ENCODE data around the gene THADA.
"Not testable (repeated sequence)": the region's sequence is repeated elsewhere in the genome, so short reads cannot be mapped to it uniquely, and the experiment has no call there.

The THADA gene

DNA sequence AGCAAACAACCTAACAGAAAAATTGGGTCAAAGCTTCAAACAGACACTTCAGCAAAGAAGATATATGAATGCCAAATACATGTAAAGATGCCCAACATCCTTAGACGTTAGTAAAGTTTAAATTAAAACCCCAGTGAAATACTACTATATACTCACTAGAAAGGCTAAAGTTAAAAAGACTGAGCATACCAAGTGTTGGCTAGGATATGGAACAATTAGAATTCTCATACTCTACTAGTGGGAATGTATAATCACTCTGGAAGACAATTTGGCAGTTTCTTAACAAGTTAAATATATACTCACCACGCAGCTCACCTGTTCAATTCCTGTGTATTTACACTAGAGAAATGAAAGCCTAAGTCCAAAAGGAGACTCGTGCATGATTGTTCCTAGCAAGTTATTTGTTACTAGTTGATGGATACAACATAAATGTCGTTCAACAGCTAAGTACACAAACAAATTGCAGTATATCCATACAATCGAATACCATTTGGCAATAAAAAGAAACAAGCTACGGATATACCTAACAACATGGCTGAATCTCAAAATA lies 185.7 kb downstream of the THADA start:
- DNase-seq: no peak

DNA sequence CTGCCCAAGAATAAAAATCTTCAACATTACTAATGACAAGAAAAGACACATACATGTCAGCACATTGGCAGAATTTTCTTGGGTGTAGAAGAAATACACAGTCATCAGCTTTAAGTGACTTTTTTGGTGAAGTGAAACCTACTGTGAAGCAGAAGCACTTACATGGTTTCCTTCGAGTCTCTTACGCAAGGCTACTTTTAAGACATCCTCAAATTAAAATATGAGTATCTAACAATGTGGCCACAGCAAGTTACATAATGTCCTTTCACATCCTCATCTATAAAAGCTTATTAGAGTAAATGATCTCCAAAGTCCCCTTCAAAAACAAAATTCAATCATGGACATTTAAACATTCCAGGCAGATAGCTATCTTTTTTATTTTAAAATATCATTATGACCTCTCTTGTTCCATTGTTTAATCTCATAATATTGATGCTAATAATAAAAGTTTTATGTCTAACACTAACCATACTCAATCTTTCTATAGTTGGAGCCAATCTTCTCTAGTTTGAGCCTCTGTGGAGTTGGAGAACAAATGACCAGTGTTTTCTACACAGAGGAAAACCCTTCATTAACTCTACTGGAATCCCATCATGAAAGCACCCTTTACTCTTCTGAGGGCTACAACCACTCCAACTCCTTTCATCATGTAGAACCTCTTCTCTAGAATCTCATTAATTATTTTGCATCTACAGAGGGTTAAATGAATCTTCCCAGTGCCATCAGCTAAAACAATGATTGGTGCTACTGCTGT lies 187.3 kb downstream of the THADA start:
- no peak for DNase-seq

DNA sequence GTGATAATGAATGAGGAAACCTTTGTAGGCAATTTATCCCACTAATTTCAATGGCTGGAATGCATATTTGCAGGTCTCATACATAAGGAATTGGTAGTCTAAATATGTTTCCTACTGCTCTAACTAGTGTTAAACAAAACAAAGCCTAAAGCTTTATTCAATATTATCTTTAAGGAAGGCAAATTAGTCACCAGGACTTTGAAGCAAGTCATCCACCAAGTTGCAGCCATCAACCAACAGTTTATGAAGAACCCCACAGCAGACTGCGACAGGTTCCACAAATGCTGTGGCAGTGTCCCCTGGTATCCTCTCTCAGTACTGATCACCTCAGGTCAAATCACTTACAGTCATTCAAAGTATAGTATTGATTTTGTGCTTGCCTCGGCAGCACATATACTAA lies 187.9 kb downstream of the THADA start:
- no peak for DNase-seq

DNA sequence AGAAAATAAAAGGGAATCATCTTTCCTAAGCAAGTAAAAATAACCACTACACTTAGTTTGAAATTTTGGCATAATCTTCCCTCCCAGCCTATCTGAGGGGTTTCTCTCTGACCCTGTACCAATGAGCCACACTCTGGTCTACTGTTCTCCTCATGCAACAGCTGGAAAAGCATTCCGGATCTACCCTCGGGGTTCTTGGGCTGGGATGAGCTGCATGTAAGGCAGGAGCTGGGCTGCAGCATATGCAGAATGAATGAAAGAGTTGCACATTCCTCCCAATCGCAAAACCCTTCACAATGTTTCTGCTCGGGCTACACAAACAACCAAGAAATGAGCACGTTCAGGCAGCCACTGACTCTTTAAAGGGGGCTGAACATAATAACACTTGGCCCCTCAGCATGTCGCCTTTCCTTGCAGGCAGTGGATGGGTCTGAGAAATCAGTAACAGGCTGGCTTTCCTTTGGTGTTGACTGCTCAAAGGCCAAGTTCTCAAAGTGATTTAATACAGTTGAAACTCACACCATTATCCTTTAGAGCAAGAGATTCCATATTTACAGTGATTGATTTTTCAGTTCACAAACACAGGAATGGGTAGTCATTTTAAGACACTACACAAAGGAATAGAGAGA lies 189.1 kb downstream of the THADA start:
- DNase-seq: no peak

DNA sequence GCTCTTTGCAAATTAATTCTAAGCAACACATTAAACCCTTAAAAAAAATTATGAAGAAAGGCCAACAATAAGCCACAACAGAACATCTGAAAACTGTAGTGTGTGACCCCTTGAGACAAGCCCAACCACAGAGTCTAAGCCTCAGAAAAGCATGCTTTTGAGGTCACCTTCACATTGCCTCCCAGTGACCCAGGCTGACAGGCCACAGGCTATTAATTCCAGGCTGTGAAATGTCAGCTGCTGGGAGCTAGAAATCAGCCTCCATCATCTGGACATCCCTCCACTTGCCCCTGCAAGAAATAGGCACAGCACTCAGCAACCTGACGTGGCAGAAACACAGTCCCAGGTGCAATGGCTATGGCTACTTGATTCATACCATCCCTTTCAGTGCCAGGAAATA lies 190.0 kb downstream of the THADA start:
- DNase-seq: no peak

DNA sequence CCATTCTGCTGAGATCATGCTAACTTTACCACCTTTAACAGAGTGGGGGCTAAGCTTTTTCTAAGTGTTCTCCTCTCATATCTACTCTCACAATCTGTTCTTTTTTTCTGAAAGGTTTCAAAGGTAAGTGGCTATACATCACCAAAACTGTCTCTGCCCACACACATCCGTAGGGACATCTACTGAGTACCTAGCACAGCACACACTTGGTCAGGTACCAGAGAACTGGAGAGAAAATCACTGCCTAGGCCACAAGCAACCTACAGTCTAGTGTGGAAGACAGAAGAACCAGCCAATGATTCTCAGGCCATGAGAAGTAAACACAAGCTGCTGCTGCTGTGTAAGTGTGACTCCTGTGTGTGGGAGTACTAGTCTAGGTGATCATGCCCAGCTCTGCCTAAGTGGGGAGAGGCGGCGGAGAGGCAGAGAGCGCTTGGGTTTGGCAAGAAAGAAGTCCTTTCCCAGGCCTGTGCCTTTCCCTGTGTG lies 193.3 kb downstream of the THADA start:
- DNase-seq: no peak

DNA sequence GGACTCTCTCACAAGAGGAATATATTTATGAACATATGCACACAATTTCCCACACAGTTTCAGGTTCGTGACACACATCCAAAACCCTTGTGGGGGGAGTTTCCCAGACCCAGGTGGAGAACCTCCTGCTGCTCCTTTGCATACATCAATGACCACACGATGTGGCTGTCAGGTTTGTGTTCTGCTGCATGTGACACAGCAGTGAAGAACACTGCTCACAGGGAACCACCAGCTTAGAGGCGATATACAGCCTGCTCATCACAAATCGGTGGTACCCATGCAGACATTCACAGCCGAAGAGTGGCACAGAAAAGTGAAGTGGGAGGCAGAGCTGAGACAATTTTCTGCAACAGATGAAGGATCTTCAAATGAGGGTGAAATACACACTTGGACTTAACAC lies 193.8 kb downstream of the THADA start:
- no peak for DNase-seq

DNA sequence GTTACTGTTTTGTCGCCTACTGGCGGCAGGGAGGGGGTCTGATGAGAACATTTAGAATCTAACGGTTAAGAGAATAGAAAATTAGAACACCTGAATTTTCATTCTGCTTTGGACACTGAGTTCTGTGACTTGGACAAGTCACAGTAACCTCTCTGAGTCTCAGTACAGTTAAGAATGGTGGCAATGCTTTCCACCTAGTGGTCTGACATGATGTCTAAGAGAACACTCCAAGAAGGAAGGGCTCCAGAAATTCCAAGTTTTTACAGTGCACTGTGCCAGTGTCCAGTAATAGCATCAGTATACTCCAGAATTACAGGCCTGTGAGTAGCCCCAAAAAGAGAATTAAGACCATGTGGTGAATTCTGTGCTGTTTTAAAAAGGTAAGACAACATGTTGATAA lies 195.3 kb downstream of the THADA start:
- no peak for DNase-seq

DNA sequence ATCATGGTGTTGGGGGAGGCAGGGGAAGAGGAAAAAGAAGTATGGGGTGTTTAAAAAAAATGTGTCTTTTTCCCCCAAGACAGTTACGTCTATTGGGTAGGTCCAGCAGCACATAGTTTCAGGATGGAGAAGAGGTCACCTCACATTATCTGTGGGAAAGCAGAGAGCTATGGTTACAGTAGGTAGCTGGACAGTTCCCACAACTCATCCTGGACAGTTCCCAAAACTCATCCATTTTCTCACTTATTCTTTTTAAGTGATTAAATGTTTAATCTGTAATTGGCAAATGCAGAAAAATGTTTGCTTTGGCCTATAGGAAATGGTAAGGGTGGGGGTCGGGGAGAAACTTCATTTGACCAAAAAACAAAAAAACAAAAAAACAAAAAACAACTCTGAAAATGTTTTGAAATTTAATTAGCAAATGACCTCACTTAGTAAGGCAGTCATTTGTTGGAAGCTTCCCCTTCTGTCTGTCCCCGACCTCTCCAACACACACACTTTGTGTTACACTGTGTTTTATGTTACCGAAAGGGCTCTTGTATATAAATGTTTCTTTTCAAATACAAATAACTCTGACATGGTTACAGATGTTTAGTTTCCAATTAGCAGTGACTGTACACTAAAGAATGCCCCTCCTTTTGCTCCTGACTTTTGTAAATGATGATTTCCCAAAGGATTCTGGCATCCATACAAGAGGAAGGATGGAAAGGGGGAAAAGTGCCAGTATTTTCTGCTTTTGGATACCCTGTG lies 196.1 kb downstream of the THADA start:
- no peak for DNase-seq

DNA sequence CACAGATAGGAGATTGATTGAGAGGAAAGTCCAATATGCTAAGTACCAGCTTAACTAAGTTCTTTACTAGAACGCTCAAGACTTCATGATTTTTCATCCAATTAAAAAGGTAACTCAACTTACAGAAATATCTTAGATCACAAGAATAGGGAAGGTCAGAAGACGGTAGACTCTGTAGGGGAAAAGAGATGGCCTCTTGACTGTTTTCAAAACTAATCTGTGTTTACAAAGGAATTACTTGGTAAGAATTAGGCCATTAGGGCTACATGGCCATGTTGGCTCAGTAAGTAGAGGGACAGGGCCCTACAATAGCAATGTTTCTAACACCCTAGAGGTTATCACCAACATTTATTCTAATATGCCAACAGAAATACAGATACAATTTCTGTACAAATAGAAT lies 196.7 kb downstream of the THADA start:
- DNase-seq: no peak

DNA sequence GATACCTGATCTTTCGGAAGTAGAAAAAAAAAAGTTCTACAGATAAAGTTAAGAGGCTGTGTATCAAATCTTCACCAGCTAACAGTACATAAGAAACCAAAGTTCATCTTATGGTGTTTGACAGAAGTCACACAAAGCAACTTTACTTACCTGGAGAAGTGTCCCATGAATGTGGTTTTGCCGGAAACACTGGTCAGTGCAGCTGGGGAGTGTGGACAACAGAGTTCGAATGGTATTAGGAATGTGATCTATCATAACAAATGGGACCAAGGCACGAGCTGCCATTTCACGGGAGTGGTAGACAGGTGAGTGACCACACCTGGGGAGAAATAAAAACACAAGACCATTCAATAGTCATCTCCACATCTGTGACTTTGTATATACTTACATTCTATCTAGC lies 198.0 kb downstream of the THADA start:
- no peak for DNase-seq

DNA sequence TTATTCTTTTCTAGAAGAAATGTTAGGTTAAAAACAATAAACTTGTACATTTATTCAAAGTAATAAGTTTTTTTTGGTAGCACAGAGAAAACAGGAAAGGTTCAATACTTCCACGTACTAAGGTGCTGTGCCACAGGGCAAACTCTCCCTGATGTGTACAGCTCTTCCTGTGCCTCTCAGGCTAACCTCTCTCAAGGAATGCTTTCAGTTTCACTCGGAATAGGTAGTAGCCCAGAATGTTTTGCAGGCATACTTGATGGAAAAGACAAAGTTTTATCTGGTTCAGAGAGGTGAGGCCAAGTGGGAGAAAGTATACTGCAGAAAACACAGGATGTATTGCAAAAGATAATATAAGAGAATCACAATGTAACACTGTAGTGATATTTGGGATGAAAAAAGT lies 198.4 kb downstream of the THADA start:
- DNase-seq: no peak

DNA sequence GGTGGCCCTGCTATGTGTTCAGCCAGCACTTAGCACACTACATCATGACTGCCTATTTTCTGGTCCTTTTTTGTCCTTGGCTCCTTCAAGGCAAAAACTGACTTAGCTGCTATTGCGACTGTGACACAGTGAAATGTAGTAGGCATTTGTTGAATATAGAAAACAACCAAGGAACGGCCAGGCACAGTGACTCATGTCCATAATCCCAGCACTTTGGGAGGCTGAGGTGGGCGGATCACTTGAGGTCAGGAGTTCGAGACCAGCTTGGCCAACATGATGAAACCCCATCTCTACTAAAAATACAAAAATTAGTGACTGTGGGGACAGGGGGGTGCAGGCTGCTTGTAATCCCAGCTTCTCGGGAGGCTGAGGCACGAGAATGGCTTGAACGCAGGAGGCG lies 199.5 kb downstream of the THADA start:
- DNase-seq: not testable (repeated sequence)

DNA sequence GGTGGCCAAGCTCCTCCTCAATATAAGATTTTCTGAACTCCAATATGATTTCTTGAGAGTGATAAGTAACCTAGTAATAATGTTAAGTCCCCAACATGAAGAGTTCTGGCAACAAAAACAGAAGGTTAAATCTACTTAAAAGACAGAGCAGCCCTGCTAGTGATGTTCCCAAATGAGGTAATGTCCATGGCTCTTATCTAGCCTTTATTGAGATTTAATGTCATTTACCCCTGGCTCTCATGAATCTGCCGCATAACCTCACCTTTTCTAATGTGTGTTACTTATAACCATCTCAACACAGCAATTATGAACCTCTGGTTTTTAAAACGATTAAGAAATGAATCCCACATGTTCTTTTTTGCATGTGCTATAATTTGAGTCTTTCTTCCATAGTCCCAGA lies 201.9 kb downstream of the THADA start:
- DNase-seq: no peak

DNA sequence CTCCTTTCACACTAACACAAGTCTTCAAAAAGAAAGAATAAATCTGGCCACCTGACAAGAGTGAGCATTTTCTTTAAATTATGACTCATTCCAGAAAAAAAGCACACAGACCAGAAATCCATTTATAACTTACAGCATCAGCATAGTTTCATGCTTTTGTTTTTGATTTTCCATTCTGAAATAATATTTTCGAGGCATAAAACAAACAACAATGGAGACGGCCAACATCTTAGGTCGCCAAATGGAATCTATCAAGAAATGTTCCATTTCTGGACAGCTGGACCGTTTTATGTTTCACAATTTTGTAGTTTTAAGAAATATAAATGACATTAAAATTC lies 204.0 kb downstream of the THADA start:
- no peak for DNase-seq

DNA sequence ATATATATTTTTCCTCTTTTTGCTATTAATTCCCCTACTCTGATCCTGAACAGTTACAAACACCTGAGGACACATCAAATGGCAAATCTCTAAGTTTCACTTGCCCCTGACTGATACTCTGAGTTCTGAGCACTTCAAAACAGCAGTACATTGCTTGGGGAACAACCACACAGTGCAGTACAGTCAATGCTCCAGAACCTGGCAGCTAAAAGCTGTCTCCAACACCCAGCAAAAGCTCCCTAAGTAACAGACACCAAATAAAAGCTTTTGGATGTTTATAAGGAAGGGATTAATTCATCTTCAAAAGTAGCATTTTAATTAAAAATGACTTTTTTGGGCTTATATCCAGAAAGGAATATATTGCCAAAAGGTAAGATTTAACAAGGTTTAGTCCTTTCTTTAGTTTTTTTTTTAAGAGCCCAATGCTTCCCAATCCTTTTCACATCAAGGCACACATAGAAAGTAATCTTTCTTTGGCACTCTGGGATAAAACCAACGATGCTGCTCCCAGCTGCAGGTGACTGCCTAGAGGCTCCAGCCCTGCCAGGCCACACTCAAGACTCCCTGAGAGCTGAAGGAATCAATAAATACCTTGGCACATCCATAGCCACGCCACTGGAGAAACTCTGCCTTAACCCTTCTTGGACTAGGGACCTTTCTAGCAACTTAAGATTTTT lies 204.5 kb downstream of the THADA start:
- no peak for DNase-seq

DNA sequence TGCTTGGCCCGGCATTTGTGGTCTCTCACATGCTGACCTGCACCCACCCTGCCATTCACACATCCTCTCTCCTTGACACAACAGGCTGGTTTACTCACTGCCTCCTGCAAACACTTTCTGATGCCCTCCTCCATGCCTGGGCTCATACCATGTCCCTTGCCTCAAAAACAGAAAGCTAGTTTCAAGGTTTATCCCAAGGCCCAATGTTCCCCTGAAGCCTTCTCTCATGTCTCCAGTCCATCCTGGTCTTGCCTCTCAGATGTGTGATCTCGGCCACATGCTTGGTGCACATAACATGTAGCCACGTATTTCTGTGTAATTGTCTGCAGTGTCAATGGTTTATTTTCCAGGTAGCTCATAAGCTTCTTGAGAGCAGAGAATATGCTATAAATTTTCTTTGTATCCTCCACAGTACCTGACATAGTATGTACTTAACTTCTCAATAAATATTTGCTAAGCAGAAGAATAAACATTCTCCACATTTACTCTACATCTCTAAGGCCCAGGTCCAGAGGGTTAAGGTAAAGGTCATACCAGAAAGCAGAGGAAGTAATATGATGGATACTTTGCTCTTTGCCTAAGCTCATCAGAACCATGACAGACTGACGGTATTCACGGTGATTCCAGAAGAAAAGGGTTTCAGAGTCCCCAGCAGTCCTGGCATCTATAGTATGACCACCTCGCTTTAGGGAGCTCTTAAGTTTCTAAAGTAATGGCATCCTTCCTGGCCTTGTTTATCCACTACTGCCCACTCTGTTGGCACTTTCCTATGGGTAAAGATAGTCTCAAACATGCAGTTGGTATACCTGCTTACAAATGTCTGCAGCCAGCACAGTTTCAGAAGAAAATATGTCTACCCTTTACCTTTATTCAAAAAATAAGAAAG lies 206.0 kb downstream of the THADA start:
- no peak for DNase-seq

DNA sequence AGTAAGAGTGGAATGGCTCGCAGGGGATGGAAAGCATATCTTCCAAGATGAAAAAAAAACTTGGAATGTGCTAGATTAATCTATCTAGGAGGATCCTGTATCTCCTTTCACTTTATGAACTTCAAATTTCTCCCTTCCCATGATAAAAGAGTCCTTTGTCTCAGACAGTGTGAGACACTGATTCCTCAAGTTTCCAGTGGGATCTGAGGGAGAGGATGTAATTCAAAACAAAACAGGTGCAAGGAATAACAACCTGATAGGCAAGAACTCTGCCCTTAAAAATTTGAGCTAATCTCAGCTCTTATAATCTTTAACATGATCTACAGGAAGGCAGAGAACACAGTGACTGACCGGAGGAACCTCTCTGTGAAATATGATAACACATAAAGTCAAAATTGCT lies 207.5 kb downstream of the THADA start:
- no peak for DNase-seq

DNA sequence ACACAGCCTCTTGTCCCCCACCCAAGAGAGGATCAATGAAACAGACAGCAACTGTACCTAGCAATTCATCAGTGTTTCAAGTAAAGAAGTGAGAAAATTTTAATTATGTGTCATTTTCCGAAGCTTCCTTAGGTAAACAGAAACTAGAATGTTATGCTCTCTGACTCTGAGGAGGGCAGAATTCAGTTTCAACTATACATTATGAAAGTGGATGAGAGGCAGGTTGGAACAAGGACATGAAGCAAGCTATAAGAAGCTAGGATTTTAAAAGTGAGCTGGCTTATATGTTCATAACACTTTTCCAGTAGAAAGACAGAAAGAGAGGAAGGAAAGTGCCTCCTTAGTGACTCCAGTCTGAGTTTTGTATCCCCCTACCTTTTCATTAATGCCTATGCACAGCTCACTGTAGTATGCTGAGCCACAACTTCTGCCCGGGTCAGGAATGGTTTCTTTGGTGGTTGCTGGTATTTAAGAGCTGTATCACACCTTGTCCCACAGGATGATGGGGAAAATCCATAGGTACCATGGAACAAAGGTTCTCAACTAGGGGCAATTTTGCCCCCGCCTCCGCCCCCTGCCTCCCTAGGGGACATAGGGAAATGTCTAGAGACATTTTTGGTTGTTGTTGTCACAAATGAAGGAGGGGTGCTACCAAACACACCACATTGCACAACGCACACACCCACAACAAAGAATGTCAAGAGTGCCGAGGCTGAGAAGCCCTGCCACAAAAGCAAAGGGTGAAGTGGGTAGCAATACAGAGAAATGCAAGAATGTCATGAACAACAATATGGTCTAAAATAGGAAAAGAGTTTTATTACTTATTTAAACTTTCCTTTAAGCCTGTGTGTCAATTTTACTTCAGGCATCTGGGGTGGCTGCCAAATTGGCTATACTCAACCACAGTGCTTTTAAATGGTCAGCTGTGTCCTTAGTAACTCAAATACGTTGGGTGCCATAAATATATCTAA lies 208.5 kb downstream of the THADA start:
- no peak for DNase-seq

DNA sequence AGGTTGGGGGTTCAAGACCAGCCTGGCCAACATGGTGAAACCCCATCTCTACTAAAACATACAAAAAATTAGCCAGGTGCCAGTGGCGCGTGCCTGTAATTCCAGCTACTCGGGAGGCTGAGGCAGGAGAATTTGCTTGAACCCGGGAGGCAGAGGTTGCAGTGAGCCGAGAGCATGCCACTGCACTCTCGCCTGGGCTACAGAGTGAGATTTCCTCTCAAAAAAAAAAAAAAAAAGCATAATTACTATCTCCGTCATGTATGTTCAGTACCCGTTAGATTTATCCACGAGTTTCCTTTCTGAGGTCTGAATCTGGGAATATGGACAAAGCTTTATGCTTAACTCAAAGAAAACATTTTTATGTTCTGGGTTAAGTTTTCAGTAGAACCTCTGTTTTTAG lies 209.2 kb downstream of the THADA start:
- DNase-seq: not testable (repeated sequence)

DNA sequence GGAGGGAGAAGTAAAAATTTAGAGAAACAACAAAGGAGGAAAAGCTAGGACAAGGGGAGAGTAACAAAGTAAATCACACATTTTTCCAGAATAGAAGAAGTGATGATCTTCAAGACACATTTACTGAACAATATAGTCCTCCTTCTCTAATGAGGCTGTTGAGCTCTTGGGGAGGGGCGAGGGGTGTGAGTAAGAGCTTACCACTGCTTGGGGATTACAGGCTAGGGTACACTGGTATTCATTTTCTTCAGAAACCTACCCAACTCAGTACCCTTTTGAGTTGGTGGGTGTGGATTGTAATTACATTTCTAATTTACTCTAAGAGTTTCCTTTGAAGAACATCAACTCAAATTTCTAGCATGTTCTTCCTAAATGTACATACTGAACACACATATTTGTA lies 211.7 kb downstream of the THADA start:
- no peak for DNase-seq
